Panc1 (cell line): ENCODE measurements around the gene CHAC2. TPM values are rescaled to one million over a fixed set of nuclear protein-coding genes. Genes with fewer than 3 reads are reported as not detected.

Experiments used
- ATAC-seq: fragments of 200-7000 bp; cut with Tn5 transposase; 2 replicates; pipeline ENCODE4 v1.9.1; 2020; ENCODE audit warnings: mild to moderate bottlenecking, moderate library complexity
- BruUV-seq: library from RNA; stranded (reverse); fragments of 400-500 nt; replicated peaks from 2 replicates; lab custom pipeline; 2021; lab: Mats Ljungman, UMichigan
- CTCF ChIA-PET: fragments of 300-600 bp; sonication (Branson Sonifier 250); formaldehyde crosslinking; loops from one replicate; lab custom pipeline; 2022; ENCODE audit warnings: antibody characterized with exemption; lab: Charles Lee
- POLR2A ChIA-PET: fragments of 300-600 bp; sonication (Branson Sonifier 250); formaldehyde crosslinking; loops from one replicate; lab custom pipeline; 2022; ENCODE audit warnings: antibody characterized with exemption; lab: Charles Lee
- DNase-seq: peaks from one replicate; pipeline ENCODE4 v3.0.0-alpha.2; 2010; ENCODE audit warnings: low read depth, low spot score
- H3K27ac ChIP-seq: 2 replicates; pipeline ENCODE4 v1.5.1; 2011; ENCODE audit warnings: mild to moderate bottlenecking, low read length, inconsistent platforms
- H3K27me3 ChIP-seq: fragments of 200-500 bp; sonication (Bioruptor generic); 2 replicates; pipeline ENCODE4 v1.6.0; 2014; ENCODE audit warnings: low read length, inconsistent platforms; ENCODE audit not compliant: control insufficient read depth, insufficient read depth
- H3K36me3 ChIP-seq: fragments of 200-500 bp; sonication (Bioruptor generic); 2 replicates; pipeline ENCODE4 v1.5.1; 2014; ENCODE audit warnings: inconsistent platforms, mild to moderate bottlenecking, low read length, moderate library complexity; ENCODE audit not compliant: control insufficient read depth, insufficient read depth
- H3K4me1 ChIP-seq: 2 replicates; pipeline ENCODE4 v1.5.1; 2011; ENCODE audit warnings: inconsistent platforms, mild to moderate bottlenecking, low read length, moderate library complexity; ENCODE audit not compliant: control insufficient read depth, insufficient read depth
- H3K4me3 ChIP-seq, 2 experiments: 2 replicates each; pipeline ENCODE4 v1.5.1; 2011 to 2012; ENCODE audit warnings: low read depth in 2 of 2, low read length in 2 of 2, mild to moderate bottlenecking in 2 of 2, inconsistent platforms in 1 of 2, moderate library complexity in 1 of 2
- H3K9me3 ChIP-seq: fragments of 200-500 bp; sonication (Bioruptor generic); 2 replicates; pipeline ENCODE4 v1.5.1; 2014; ENCODE audit warnings: low read depth, mild to moderate bottlenecking, inconsistent platforms, low read length, moderate library complexity; ENCODE audit not compliant: control insufficient read depth, insufficient read depth
- POLR2AphosphoS5 ChIP-seq: IDR thresholded peaks from 2 replicates; pipeline ENCODE4 v1.6.1; 2012; ENCODE audit warnings: mild to moderate bottlenecking, low read depth, low read length, moderate library complexity
- SIN3A ChIP-seq: IDR thresholded peaks from 2 replicates; pipeline ENCODE4 v1.6.1; 2012; ENCODE audit warnings: low read depth, mild to moderate bottlenecking, low read length, moderate library complexity, borderline replicate concordance; ENCODE audit not compliant: insufficient read depth
- TCF7L2 ChIP-seq: IDR thresholded peaks from 2 replicates; pipeline ENCODE4 v1.6.1; 2011; ENCODE audit warnings: mild to moderate bottlenecking, low read depth, low read length, inconsistent platforms
- in situ Hi-C: cut with HindIII; loops from 2 replicates; pipeline ENCODE4 v1.10.0; 2016; ENCODE audit warnings: low sequenced_read_pairs, low pct_unique_long_range_greater_than_20kb
- intact Hi-C: fragments of 100-400 bp; cut with micrococcal nuclease; formaldehyde crosslinking; loops from one replicate; pipeline ENCODE4 v1.10.0; 2022; ENCODE audit not compliant: unreplicated experiment
- total RNA-seq: library from RNA; stranded (reverse); gene quantifications from one replicate; pipeline ENCODE4 v1.2.1, GENCODE V29; 2021; ENCODE audit not compliant: unreplicated experiment
- TF ChIP-seq, protein P1 (sequence below), 2 experiments: IDR thresholded peaks; 2 replicates each; pipeline ENCODE4 v1.6.1; 2011 to 2012; ENCODE audit warnings: low read depth in 2 of 2, control low read depth in 1 of 2, low read length in 1 of 2, mild to moderate bottlenecking in 1 of 2, moderate library complexity in 1 of 2; ENCODE audit not compliant: insufficient read depth in 1 of 2
- TF ChIP-seq, protein P2 (sequence below): fragments of 450-650 bp; IDR thresholded peaks from 2 replicates; pipeline ENCODE4 v1.5.1; 2017; ENCODE audit warnings: mild to moderate bottlenecking

The CHAC2 gene
- total RNA-seq, 1 experiment from 2014 or later, result 7.6 TPM

DNA sequence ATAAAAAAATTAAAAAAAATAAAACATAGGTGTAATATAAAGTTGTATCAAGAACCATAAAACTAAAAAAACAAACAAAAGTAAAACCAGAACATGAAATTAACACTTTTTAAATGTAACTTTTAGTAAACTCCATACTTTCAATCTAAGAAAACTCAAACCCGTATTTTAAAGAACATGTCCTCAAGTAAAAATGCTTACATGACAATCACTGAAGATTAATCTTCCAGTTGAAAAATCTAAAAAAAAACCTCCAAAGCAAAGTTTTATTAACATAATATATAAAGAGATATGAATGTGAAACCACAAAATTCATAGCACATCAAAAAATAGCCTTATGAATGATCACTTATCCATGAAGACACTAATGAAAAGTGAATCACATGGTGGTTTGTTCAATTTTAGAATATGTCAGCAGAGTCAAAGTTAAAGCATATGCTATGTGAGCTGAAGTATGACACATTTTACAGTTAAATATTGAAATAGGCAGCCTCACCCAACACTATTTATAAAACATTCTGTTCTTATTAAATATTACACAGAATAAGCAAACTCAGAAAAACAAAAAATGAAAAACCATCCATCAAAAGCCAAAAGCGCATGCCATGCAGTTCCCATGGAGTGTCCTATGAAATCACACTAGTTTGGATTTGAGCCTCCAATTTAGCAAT is 23.1 kb upstream of the CHAC2 start:
- POLR2A ChIA-PET, result no interaction called here
- CTCF ChIA-PET, result interaction anchor here (0.6 to 0.7 kb wide), 2 partner anchors 141 to 552 kb away, joined by 3 read pairs; no protein-coding TSS in a partner anchor
- intact Hi-C loops, result no loop called here

DNA sequence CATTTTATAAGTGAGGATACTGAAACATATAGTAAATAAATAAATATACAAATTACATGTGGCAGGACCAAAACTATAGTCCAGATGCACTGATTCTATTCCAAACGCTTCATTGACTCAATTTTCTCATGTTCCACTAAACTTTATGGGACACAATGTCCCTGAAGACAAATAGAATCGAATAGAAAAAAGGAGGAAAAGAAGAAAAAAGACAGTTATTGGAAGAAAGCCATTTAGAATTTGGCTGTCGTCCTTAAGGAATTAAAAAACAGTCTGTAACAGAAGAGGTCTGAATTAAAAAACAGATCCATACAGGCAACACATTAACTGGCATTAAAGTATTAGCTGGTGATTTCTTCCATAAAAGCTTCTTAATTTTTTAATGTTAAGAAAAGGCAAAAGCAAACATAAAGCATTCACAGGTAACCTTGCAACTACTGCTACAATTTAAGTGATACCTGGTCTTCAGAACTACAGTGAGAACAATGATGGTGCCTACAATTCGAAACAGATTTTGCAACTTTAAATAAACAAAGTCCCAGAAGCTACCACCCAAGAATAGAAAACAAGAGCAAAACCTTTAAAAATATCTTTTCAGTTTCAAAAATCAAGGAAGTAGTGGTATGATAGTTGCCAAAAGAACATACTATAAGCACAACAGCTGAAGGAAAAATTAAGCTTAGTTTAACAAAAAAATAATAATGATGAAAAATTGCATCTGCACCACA is 17.4 kb upstream of the CHAC2 start:
- POLR2A ChIA-PET, result no interaction called here
- CTCF ChIA-PET, result no interaction called here
- BruUV-seq, result no TSS peak
- H3K4me1 ChIP-seq, result no peaks in the 10 kb centered on the region
- TF ChIP-seq, protein P1, sequence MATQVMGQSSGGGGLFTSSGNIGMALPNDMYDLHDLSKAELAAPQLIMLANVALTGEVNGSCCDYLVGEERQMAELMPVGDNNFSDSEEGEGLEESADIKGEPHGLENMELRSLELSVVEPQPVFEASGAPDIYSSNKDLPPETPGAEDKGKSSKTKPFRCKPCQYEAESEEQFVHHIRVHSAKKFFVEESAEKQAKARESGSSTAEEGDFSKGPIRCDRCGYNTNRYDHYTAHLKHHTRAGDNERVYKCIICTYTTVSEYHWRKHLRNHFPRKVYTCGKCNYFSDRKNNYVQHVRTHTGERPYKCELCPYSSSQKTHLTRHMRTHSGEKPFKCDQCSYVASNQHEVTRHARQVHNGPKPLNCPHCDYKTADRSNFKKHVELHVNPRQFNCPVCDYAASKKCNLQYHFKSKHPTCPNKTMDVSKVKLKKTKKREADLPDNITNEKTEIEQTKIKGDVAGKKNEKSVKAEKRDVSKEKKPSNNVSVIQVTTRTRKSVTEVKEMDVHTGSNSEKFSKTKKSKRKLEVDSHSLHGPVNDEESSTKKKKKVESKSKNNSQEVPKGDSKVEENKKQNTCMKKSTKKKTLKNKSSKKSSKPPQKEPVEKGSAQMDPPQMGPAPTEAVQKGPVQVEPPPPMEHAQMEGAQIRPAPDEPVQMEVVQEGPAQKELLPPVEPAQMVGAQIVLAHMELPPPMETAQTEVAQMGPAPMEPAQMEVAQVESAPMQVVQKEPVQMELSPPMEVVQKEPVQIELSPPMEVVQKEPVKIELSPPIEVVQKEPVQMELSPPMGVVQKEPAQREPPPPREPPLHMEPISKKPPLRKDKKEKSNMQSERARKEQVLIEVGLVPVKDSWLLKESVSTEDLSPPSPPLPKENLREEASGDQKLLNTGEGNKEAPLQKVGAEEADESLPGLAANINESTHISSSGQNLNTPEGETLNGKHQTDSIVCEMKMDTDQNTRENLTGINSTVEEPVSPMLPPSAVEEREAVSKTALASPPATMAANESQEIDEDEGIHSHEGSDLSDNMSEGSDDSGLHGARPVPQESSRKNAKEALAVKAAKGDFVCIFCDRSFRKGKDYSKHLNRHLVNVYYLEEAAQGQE (IDR thresholded peaks at IDR 0.05; ENCODE audit: insufficient read depth in 1 of 2, low read depth in 2 of 2, low read length in 1 of 2), result no peak
- TF ChIP-seq, protein P2, sequence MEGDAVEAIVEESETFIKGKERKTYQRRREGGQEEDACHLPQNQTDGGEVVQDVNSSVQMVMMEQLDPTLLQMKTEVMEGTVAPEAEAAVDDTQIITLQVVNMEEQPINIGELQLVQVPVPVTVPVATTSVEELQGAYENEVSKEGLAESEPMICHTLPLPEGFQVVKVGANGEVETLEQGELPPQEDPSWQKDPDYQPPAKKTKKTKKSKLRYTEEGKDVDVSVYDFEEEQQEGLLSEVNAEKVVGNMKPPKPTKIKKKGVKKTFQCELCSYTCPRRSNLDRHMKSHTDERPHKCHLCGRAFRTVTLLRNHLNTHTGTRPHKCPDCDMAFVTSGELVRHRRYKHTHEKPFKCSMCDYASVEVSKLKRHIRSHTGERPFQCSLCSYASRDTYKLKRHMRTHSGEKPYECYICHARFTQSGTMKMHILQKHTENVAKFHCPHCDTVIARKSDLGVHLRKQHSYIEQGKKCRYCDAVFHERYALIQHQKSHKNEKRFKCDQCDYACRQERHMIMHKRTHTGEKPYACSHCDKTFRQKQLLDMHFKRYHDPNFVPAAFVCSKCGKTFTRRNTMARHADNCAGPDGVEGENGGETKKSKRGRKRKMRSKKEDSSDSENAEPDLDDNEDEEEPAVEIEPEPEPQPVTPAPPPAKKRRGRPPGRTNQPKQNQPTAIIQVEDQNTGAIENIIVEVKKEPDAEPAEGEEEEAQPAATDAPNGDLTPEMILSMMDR, result no peak
- TF ChIP-seq TCF7L2, result no peak
- TF ChIP-seq SIN3A, result no peak
- ATAC-seq, result no peak
- intact Hi-C loops (no loop called here), in situ Hi-C loops (no loop called here)
- H3K27ac ChIP-seq, result no peak overlapping the region
- no peaks in the 10 kb centered on the region for H3K27me3 ChIP-seq
- DNase-seq, result no peak
- no peak overlapping the region for H3K4me3 ChIP-seq
- no peaks in the 10 kb centered on the region for H3K9me3 ChIP-seq
- H3K36me3 ChIP-seq, result no peaks in the 10 kb centered on the region

More for the DNA sequence above, 23.1 kb upstream of the CHAC2 start:
- no peak overlapping the region for H3K4me3 ChIP-seq
- no peak for DNase-seq
- no TSS peak for BruUV-seq
- TF ChIP-seq POLR2AphosphoS5, result no peak
- TF ChIP-seq, protein P2, result no peak
- no peak for ATAC-seq
- H3K9me3 ChIP-seq, result no peaks in the 10 kb centered on the region
- no peaks in the 10 kb centered on the region for H3K27me3 ChIP-seq
- H3K4me1 ChIP-seq, result no peaks in the 10 kb centered on the region
- no peak overlapping the region for H3K27ac ChIP-seq
- in situ Hi-C loops, result no loop called here
- no peaks in the 10 kb centered on the region for H3K36me3 ChIP-seq
